NCI-H2196 treated with DMSO at 0.1 percent for 48 hours (cell line): ENCODE results near the gene MCC.

Experiments
- DNase-seq: peaks from one replicate; lab custom pipeline; 2025; ENCODE audit not compliant: unreplicated experiment; lab: John Stamatoyannopoulos, UW

The MCC gene

DNA sequence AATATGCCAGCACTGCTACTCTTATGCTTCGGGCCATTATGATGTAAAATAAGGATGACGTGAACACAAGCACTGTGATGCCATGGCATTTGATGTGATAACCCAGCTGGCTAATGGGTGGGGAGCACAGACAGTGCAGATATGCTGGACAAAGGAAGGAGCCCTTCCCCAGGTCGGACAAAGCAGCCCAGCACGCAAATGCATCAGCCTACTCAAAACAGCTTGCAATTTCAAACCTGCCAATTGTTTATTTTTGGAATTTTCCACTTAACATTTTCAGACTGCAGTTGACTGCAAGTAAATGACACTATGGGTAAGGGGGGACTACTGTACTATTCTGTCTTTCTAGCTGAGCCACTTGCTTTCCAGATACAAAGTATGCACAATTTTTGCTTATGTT lies 330.4 kb downstream of the MCC start:
- no peak for DNase-seq

DNA sequence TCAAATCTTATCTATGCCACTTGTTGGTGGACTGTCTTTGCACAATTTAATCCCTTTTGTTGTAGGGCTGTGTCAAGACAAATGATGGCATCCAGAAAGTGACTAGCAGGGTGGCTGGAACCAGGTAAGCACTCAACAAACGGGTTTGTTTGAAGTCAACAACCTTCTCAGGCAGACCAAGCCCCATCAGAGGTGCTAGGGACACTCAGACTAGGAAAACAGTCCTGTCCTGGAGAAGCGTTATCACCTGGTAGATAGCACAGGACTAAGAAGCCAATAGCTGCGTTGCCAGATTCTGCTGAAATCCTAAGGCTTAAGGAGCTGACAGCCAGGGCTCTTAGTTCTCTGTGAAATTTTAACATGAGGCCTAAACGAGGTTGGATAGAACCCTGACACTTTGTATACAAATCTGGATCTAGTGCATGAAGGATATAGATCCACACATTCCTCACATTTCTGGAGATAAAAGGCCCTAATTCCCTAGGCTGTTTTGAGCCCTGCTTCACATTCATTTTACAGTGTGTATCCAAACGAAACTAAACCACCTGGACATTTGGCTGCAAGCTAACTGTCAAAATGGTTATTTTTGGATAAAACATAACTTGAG lies 331.9 kb downstream of the MCC start:
- DNase-seq, result no peak

DNA sequence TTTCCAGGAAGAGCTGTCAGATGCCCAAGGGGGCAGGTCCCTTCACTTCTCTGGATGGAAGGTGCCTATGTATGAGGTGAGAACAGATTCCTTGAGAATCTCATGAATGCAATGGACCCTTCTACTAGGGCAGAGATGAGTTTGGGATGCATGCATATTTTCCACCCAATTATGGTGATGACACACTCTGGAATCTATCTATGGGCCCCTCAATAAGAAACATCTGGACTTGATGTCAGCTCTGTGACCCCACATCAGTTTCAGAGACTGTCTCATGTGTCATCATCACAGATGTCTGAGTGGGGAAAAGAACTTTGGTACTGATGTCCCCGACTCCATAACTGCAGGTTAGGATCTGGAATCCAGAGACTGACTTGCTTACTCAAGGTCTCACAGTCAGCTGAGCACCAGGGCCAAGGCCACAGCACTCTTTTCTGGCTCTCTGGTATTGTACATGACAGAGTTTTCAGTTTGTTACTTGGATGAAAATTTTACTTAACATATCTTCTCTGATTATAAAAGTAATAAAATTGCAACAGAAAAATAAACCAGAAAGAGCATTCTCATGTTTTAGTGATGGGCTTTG lies 334.6 kb downstream of the MCC start:
- no peak for DNase-seq

DNA sequence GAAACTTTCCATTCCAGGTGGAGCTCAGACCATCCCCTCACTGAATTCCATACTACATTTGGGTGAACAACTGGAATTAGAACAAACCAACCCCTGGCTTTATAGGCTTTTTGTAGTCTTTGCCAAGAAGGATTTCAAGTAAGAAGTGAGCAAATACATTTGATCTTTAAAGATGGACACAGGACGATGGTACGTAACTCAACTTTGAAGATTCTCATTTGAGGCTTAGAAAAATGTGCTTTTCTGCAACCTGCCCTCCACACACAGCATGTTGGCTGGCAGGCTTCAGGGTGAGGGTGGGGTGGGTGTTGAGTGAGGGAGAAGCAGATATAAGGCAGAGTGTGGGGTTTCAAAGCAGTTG lies 335.9 kb downstream of the MCC start:
- no peak for DNase-seq

DNA sequence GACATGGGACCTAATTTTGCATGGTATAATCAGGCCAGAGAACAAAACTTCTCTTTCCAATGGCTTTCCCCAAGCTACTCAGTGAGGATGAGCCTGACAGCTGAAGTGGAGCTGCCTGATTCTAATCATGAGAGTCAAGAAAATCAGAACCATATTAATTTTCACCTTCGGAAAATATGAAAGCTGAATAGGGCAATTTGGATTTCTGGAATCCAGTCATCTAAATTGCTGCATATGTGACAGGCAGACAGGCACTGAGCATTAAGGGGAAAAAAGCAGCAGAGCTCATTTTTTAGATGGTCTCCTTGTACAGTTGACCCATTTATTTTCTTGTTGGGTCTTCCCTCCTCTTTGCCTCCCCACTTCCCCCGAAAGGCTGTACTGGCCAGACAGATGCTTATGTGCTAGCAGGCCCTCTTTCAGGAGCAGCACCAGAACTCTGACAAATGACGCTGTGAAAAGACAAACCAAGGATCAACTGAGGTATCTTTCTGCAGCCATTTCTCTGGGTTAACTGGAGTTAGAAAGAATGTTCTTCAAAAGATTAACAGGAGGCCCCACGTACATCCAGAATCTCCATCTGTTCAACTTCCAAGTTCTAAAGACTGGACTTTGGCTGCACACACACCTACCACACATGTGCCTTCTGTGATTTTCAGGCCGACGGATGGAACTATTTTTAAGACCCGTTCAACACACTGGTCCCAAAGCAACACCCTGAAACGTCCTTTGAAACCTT lies 336.4 kb downstream of the MCC start:
- DNase-seq, result no peak

DNA sequence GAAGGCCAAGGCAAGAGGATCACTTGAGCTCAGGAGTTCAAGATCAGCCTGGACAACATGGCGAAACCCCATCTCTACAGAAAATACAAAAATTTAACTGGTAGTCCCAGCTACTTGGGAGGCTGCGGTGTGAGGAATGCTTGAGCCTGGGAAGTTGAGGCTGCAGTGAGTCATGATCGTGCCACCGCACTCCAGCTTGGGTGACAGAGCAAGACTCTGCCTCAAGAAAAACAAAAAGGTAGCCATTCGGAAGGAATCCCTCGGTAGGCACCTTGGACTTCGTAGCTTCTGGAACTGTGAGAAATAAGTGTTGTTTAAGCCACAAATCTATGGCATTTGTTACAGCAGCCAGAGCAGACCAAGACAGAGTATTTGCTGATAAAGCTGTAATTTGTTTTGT lies 337.4 kb downstream of the MCC start:
- DNase-seq, result no peak

DNA sequence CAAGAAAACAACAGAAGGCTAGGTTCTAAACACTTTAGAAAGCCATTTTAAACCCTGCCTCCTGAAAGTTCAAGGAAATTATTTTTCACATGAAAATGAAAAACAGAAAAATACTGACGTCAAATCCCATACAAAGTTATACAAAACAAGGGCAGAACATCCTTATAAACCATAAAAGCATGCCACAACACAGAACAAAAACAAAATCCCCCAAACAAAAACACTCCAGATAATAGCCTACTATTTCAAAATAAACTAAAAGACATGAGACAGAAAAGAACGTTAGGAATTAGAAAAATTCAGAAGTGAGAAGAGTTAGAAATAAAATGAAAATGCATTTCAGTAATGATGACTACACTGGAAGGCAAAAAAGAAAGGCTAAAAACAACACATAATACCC lies 338.0 kb downstream of the MCC start:
- no peak for DNase-seq

DNA sequence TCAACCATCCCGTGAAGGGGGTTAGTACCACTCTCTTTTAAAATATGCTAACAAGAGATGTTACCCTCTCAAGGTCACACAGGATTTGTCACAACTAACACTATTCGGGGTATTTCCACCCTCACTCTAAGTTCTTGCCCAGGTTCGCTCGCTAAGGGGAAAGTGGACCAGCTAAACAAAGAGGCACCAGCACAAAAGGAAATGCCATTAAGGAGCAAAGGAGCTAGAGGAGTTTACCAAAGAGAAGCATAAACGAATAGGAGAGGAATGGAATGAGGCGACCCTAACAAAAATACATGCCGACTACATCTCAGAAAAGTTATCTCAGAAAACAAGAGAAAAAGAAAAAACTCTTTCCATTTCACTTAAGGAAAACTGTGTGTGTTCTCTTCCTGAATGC lies 340.7 kb downstream of the MCC start:
- DNase-seq, result no peak

DNA sequence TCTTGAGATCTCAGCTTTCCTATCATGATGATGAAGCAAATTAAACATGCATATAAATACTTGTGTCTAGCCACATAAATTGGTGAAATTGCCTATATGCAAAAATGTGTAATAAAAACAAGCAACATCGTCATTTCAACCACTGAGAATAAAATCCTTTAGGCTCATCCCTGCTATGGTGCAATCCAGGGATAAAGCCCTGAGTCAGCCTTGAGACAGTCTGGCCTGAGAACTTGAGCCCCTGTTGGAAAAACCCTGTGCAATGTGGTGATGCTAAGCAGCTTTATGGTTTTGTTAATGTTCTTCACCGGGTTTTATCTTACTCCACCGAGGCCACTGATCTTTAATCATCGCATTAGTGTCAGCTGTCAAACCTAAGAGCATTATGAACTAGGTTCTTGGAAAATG lies 341.1 kb downstream of the MCC start:
- DNase-seq, result no peak

DNA sequence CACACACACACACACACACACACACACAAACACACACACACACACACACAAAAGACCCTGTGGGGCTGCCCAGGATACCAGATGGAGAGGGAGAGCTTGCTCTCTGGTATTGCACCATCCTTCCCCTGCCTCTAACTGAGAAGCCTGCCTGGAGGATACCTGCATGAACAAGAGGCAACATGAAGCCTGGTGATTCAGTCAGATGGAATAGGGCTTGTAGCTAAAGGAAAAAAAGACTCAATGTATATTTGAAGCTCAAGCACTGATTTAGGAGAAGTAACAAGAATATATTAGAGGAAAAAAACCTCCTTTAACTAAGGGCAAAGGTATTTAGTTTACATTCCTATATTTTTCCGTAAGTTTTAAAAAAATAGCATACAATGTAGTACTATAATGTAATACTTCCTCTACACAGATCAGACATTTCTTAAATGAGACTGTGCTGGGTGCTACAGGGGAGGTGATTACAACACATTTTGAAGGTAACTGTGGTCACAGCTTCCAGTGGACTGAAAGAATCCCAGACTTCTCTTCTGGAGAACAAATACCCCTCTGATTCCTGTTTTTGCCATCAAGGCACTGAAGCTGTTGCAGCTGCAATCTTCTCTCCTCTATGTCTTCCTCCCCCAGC lies 342.4 kb downstream of the MCC start:
- no peak for DNase-seq

DNA sequence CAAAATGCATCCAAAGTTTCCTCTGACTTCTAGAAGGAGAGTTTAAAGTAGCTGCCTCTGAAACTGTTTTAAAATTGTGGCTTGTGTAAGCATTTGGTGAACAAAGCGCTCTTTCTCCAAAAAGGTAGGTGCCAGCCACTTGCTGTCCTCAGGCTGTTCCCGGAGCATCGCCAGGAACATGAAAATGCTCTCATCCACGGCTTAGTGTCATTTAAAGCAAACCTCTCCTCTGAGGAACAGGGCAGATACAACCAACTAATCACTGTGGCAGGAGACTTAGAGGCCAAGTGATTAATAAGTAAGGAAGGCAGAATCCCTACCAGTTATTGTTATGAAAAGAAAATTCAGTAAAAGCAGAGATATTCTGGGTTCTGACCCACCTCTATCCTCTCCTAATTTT lies 346.1 kb downstream of the MCC start:
- no peak for DNase-seq

DNA sequence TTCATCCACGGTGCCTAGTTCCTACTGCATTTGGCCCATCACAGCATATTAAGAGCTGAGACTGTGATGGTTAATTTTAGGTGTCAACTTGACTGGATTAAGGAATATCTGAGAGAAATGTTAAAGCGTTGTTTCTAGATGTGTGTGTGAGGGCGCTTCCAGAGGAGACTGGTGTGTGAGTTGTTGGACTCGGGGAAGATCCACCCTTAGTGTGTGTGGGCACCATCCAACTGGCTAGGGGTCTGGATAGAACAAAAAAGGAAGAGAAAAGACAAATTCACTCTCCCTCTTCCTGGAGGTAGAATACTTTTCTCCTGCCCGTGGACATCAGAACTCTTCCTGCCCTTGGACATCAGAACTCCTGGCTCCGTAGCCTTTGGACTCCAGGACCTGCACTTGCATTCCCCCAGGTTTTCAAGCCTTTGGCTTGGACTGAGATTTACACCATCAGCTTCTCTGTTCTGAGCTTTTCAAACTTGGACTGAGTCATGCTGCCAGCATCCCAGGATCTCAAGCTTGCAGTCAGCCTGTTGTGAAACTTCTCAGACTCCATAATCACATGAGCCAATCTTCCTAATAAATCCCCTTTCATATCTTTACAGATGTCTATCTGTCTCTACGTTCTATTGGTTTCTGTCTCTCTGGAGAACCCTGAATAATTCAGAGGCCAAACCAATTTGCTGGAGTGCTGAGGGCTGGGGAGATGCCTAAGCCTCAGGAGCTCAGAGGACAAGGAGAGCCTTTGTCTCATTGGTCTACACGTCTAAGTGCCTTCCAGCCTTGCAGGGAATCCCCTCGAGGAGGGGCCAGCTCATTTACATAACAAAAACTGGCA lies 347.2 kb downstream of the MCC start:
- no peak for DNase-seq

DNA sequence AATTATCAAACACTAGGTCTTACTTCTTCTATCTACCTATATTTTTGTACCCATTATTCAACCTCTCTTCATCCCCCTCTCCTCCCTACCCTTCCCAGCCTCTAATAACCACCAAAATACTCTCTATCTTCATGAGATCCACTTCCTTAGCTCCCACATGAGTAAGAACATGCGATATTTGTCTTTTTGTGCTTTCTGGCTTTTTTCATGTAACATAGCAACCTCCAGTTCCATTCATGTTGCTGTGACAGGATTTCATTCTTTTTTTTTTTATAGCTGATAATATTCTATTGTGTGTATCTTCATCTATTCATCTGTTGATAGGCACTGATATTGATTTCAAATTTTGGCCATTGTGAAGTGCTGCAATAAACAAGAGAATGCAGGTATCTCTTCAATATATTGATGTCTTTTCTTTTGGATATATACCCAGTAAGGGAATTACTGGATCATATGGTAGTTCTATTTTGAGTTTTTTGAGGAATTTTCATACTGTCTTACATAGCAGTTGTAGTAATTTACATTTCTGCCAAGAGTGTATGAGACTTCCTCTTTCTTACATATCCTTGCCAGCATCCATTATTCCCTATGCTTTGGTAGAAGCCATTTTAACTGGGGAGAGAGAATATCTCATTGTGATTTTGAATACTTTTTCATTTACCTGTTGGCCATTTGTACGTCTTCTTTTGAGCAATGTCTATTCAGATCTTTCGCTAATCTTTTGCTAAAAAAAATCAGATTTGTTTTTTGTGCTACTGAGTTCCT lies 354.9 kb downstream of the MCC start:
- no peak for DNase-seq

DNA sequence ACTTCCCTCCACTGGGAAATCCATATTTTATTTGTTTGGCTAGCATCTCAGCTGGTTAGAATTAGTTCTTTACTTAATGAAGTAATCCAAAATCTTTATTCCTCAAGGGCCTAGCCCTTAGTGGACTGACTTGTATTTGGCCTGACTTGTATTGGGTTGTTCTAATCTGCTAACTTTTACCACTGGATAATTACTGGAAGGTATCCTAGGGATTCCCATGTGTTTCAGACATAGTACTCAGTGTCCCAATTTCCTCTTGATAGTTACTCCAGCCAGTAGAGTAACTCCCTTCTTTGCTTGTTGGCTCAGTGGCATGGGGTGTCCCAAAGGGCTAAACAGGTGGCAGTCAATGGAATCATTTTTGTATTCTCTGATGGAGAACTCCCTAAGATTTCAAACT lies 355.7 kb downstream of the MCC start:
- no peak for DNase-seq

DNA sequence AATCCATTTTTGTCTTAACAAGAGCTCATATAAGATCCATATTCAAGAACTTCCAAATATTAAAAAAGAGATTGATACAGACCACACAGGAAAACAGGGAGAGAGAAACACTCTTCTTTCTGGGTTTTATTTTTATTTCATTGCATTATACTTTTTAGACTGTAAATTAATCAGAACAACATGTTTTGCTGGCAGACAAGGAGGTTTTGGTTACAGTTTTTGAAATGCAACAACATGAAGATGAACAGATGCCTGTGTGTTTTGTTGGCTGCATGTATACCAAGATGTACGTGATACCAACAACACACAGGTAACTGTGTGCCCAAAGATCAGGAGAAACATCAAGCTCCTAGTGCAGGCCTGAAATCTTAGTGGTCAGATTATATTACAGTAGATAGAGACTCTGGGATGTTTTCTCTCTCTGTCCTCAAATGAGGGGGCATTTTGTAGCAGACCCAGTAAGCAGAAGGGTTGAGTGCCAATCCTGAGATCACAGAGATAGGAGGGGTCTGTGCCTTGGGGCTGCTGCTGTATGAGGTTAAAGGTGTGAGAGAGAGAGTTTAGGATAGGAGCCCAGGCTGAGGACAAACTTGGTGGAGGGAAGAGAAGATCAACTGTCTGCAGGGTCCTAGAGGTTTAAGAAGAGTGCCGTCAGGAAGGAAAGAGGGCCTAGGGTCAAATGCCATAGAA lies 359.5 kb downstream of the MCC start:
- DNase-seq, result no peak

DNA sequence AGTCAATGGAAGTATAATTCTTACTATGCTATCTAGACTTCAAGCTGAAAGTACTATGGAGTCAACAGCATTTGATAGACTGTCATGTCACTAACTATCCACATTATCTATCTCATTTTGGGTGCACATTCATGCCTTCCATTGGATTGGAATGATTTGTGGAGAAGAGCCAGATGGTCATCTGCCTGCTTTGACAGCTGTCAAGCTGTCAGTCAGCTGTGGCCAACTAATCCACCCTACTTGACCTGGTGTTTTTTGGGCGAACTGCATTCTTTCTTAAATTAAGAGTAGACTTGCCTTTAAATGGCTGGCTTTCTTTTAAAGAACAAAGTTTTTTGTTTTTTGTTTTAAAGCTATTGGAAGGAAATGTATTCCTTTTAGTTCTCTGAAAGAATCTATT lies 360.2 kb downstream of the MCC start:
- DNase-seq, result no peak

DNA sequence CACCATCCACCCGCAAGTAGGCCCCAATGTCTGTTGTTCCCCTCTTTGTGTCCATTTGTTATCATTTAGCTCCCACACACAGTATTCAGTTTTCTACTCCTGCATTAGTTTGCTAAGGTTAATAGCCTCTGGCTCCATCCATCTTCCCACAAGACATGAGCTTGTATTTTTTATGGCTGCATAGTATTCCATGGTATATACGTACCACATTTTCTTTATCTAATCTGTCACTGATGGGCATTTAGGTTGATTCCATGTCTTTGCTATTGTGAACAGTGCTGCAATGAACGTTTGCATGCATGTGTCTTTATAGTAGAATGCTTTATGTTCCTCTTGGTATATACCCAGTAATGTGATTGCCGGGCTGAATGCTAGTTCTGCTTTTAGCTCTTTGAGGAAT lies 361.2 kb downstream of the MCC start:
- no peak for DNase-seq

DNA sequence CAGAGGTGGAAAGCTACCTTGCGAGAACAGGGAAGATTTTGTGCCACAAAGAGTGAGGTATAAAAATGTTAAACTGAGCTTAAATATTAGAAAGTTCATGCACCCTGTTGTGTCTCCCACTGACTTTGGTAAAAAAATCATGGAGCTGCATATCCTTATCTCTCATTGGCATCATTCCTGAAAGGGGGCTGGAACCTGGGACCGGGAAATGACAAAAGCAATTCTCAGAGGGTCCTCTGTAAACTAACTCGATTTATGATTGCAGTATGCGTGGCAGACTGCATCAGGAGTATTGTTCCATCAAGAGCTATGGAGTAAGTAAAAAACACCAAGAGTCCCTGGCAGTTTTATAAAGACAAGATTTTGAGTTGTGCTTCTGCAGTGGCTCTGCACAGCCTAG lies 362.9 kb downstream of the MCC start:
- no peak for DNase-seq

DNA sequence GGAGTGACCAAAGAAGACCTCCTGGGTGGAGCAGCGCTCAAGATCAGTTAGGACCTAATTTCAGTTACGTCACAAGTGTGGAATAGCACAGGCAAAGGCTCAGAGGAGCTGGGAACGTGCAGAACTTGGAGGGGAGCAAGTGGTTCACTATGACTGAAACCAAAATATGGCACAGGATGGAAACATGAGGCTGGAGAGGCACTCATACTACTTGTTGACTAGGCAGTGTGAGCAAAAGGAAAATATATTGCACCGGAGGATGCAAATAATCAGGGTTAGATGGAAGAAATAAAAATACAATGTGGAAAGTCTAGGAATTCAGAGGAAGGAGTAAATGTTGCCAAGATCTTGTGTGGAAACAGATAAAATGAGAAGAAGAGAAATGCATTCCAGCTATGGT lies 363.3 kb downstream of the MCC start:
- DNase-seq, result no peak

DNA sequence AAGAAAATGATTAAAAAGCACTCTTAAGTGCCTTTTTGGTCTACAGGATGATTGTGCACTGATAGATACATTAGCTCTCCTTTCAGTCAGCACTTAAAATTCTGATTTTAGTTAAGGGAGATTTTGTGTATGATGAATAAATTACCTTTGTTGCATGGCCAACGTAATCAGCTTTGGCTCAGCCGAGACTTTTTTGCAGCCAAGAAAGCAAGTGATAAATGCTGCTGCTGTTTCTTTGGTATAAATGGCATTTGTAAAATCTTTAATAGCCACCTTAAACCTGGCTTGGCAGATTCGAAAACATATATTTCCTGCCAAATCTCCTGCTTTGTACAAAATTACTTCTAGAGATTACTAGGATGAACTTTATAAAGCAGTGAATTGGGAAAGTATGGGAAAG lies 364.0 kb downstream of the MCC start:
- no peak for DNase-seq
